CD4-positive, alpha-beta T cell (primary cell): Measurements from ENCODE around the gene ZNF385D. TPM values are rescaled to one million over a fixed set of nuclear protein-coding genes. Genes with fewer than 3 reads are reported as not detected.

Experiments used
- ATAC-seq: fragments of 200-7000 bp; cut with Tn5 transposase; one replicate; pipeline ENCODE4 v1.10.0; 2022; ENCODE audit warnings: mild to moderate bottlenecking; ENCODE audit not compliant: poor library complexity
- CTCF ChIA-PET: fragments of 350-600 bp; sonication (Branson Sonifier 250); formaldehyde crosslinking; loops from one replicate; lab custom pipeline; 2021; ENCODE audit warnings: antibody characterized with exemption, inconsistent platforms; lab: Charles Lee
- POLR2A ChIA-PET: fragments of 350-600 bp; sonication (Branson Sonifier 250); formaldehyde crosslinking; loops from one replicate; lab custom pipeline; 2021; ENCODE audit warnings: antibody characterized with exemption, inconsistent platforms; lab: Charles Lee
- DNase-seq, 14 experiments: peaks; one replicate each; pipeline ENCODE4 v3.0.0-alpha.2; 2013 to 2020; ENCODE audit warnings: mixed read lengths in 2 of 14
- H3K27ac ChIP-seq, 2 donors: one replicate each; pipeline versions ENCODE4 v1.5.1 to v1.7.0; 2013; ENCODE audit warnings: low read length in 2 of 2, low read depth in 1 of 2, mild to moderate bottlenecking in 1 of 2
- H3K27me3 ChIP-seq, 2 experiments: 1 replicate in 1 of 2; 2 replicates in 1 of 2; pipeline versions ENCODE4 v1.6.1 to v1.7.0; 2013; ENCODE audit warnings: low read length in 2 of 2, control low read depth in 1 of 2, mild to moderate bottlenecking in 1 of 2, moderate library complexity in 1 of 2; ENCODE audit not compliant: insufficient read depth in 2 of 2, control insufficient read depth in 1 of 2
- H3K36me3 ChIP-seq: one replicate; pipeline ENCODE4 v1.6.1; 2013; ENCODE audit warnings: low read length, control low read depth; ENCODE audit not compliant: insufficient read depth
- H3K4me1 ChIP-seq: one replicate; pipeline ENCODE4 v1.6.1; 2013; ENCODE audit warnings: low read length, control low read depth; ENCODE audit not compliant: insufficient read depth
- H3K4me3 ChIP-seq: one replicate; pipeline ENCODE4 v1.5.1; 2013; ENCODE audit warnings: mild to moderate bottlenecking, low read length, moderate library complexity
- H3K9me3 ChIP-seq, 2 experiments: 1 replicate in 1 of 2; 2 replicates in 1 of 2; pipeline versions ENCODE4 v1.6.1 to v1.7.0; 2013; ENCODE audit warnings: low read length in 2 of 2, mild to moderate bottlenecking in 2 of 2, control low read depth in 1 of 2, moderate library complexity in 1 of 2; ENCODE audit not compliant: control insufficient read depth in 1 of 2, insufficient read depth in 1 of 2
- H3K27ac Mint-ChIP-seq: one replicate; pipeline ENCODE4 v1.8.0; 2020; ENCODE audit warnings: mixed read lengths
- H3K27me3 Mint-ChIP-seq: one replicate; pipeline ENCODE4 v1.8.0; 2021; ENCODE audit warnings: mixed read lengths
- H3K36me3 Mint-ChIP-seq: one replicate; pipeline ENCODE4 v1.8.0; 2021; ENCODE audit warnings: low read depth, mixed read lengths
- H3K4me1 Mint-ChIP-seq: one replicate; pipeline ENCODE4 v1.8.0; 2021; ENCODE audit warnings: low read depth, mixed read lengths
- H3K4me3 Mint-ChIP-seq: one replicate; pipeline ENCODE4 v1.8.0; 2020; ENCODE audit warnings: mild to moderate bottlenecking, mixed read lengths
- H3K9me3 Mint-ChIP-seq: one replicate; pipeline ENCODE4 v1.8.0; 2020; ENCODE audit warnings: mixed read lengths
- intact Hi-C, 2 experiments: fragments of 100-400 bp; cut with DNase I in 1 of 2; cut with micrococcal nuclease in 1 of 2; formaldehyde crosslinking; loops; one replicate each; pipeline versions ENCODE4 v1.15.1 to v1.9.0; 2023 to 2025; cut with DNase I, micrococcal nuclease
- total RNA-seq, 174 experiments: library from RNA in 2 of 174; stranded (reverse) in 2 of 174; gene quantifications; one replicate each; pipeline ENCODE4 v1.2.3 and lab custom pipeline; 2021 to 2026
- TF ChIP-seq, protein P1 (sequence below): fragments of 200-600 bp; IDR thresholded peaks from one replicate; pipeline ENCODE4 v1.8.0; 2022; ENCODE audit warnings: antibody characterized with exemption, mild to moderate bottlenecking

The ZNF385D gene
- total RNA-seq, 2 experiments from 2014 or later = not detected

GRCh38 chr3:21377071-21377769 lies 373.8 kb downstream of the ZNF385D start:
- TF ChIP-seq, protein P1, sequence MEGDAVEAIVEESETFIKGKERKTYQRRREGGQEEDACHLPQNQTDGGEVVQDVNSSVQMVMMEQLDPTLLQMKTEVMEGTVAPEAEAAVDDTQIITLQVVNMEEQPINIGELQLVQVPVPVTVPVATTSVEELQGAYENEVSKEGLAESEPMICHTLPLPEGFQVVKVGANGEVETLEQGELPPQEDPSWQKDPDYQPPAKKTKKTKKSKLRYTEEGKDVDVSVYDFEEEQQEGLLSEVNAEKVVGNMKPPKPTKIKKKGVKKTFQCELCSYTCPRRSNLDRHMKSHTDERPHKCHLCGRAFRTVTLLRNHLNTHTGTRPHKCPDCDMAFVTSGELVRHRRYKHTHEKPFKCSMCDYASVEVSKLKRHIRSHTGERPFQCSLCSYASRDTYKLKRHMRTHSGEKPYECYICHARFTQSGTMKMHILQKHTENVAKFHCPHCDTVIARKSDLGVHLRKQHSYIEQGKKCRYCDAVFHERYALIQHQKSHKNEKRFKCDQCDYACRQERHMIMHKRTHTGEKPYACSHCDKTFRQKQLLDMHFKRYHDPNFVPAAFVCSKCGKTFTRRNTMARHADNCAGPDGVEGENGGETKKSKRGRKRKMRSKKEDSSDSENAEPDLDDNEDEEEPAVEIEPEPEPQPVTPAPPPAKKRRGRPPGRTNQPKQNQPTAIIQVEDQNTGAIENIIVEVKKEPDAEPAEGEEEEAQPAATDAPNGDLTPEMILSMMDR = no peak
- Mint-ChIP-seq H3K27me3 (no peaks in the 10 kb centered on the region), H3K9me3 (peaks cover 4% of the 10 kb centered on the region), H3K36me3 (no peaks in the 10 kb centered on the region), H3K27ac (no peak overlapping the region), H3K4me3 (no peak overlapping the region), H3K4me1 (no peaks in the 10 kb centered on the region)
- intact Hi-C loops = no loop called here
- H3K27me3 ChIP-seq = no peaks in the 10 kb centered on the region
- POLR2A ChIA-PET = no interaction called here
- H3K4me3 ChIP-seq = no peak overlapping the region
- H3K27ac ChIP-seq = no peak overlapping the region
- H3K4me1 ChIP-seq = no peaks in the 10 kb centered on the region
- H3K36me3 ChIP-seq = no peaks in the 10 kb centered on the region
- DNase-seq (no peak), ATAC-seq (no peak)
- H3K9me3 ChIP-seq = no peaks in the 10 kb centered on the region
- CTCF ChIA-PET = no interaction called here

GRCh38 chr3:21372316-21372715 lies 378.7 kb downstream of the ZNF385D start:
- no peaks in the 10 kb centered on the region for H3K27me3 ChIP-seq
- no peak for ATAC-seq
- no peak overlapping the region for H3K4me3 ChIP-seq
- TF ChIP-seq, protein P1 = no peak
- Mint-ChIP-seq H3K4me3 (no peak overlapping the region), H3K4me1 (no peaks in the 10 kb centered on the region), H3K27ac (no peak overlapping the region), H3K27me3 (no peaks in the 10 kb centered on the region), H3K9me3 (no peaks in the 10 kb centered on the region), H3K36me3 (no peaks in the 10 kb centered on the region)
- no peaks in the 10 kb centered on the region for H3K9me3 ChIP-seq
- DNase-seq = no peak
- ChIA-PET CTCF (no interaction called here), POLR2A (no interaction called here)
- intact Hi-C loops = no loop called here
- H3K27ac ChIP-seq = no peak overlapping the region
- H3K36me3 ChIP-seq = no peaks in the 10 kb centered on the region
- no peaks in the 10 kb centered on the region for H3K4me1 ChIP-seq
